ENCODE data around the gene CC2D2B.

Gene CC2D2B

GRCh38 chr10:96022739-96023138 is 115.0 kb downstream of the CC2D2B start:
- Histone ChIP-seq H3K9ac (ENCODE audit: low read length) (no peak overlapping the region), H3K27me3 (ENCODE audit: control insufficient read depth, insufficient read depth, low read length) (no peaks in the 10 kb centered on the region), H3K36me3 (ENCODE audit: control insufficient read depth, insufficient read depth, low read length) (no peaks in the 10 kb centered on the region), H3K9me3 (ENCODE audit: control insufficient read depth, insufficient read depth, low read depth, low read length) (no peaks in the 10 kb centered on the region), H3K27ac (ENCODE audit: low read depth, low read length) (no peak overlapping the region), H3K4me3 (ENCODE audit: low read depth, low read length) (no peak overlapping the region), H3K4me1 (ENCODE audit: control insufficient read depth, insufficient read depth, low read length) (no peaks in the 10 kb centered on the region)

- Histone ChIP-seq H3K4me1 (ENCODE audit: control insufficient read depth, insufficient read depth, low read length) (no peaks in the 10 kb centered on the region), H3K9ac (ENCODE audit: low read length) (no peak overlapping the region), H3K9me3 (ENCODE audit: control insufficient read depth, insufficient read depth, low read depth, low read length) (no peaks in the 10 kb centered on the region), H3K4me3 (ENCODE audit: low read depth, low read length) (no peak overlapping the region), H3K27me3 (ENCODE audit: control insufficient read depth, insufficient read depth, low read length) (no peaks in the 10 kb centered on the region), H3K27ac (ENCODE audit: low read depth, low read length) (no peak overlapping the region), H3K36me3 (ENCODE audit: control insufficient read depth, insufficient read depth, low read length) (no peaks in the 10 kb centered on the region)
Observed at GRCh38 chr10:96023168-96023567, 115.4 kb downstream of the CC2D2B start.

GRCh38 chr10:96025566-96025965 is 117.8 kb downstream of the CC2D2B start:
- no peaks in the 10 kb centered on the region for H3K36me3 ChIP-seq (ENCODE audit: control insufficient read depth, insufficient read depth, low read length)
- H3K27me3 ChIP-seq (ENCODE audit: control insufficient read depth, insufficient read depth, low read length) = no peaks in the 10 kb centered on the region
- H3K4me3 ChIP-seq (ENCODE audit: low read depth, low read length) = no peak overlapping the region
- H3K4me1 ChIP-seq (ENCODE audit: control insufficient read depth, insufficient read depth, low read length) = no peaks in the 10 kb centered on the region
- no peak overlapping the region for H3K9ac ChIP-seq (ENCODE audit: low read length)
- no peaks in the 10 kb centered on the region for H3K9me3 ChIP-seq (ENCODE audit: control insufficient read depth, insufficient read depth, low read depth, low read length)
- H3K27ac ChIP-seq (ENCODE audit: low read depth, low read length) = no peak overlapping the region

GRCh38 chr10:96034625-96035024 is 126.8 kb downstream of the CC2D2B start:
- no peaks in the 10 kb centered on the region for H3K36me3 ChIP-seq (ENCODE audit: control insufficient read depth, insufficient read depth, low read length)
- no peak overlapping the region for H3K9ac ChIP-seq (ENCODE audit: low read length)
- H3K27ac ChIP-seq (ENCODE audit: low read depth, low read length) = no peak overlapping the region
- H3K27me3 ChIP-seq (ENCODE audit: control insufficient read depth, insufficient read depth, low read length) = no peaks in the 10 kb centered on the region
- no peaks in the 10 kb centered on the region for H3K4me1 ChIP-seq (ENCODE audit: control insufficient read depth, insufficient read depth, low read length)
- no peaks in the 10 kb centered on the region for H3K9me3 ChIP-seq (ENCODE audit: control insufficient read depth, insufficient read depth, low read depth, low read length)
- H3K4me3 ChIP-seq (ENCODE audit: low read depth, low read length) = no peak overlapping the region

- Histone ChIP-seq H3K9ac (ENCODE audit: low read length) (no peak overlapping the region), H3K9me3 (ENCODE audit: control insufficient read depth, insufficient read depth, low read depth, low read length) (no peaks in the 10 kb centered on the region), H3K4me1 (ENCODE audit: control insufficient read depth, insufficient read depth, low read length) (no peaks in the 10 kb centered on the region), H3K27ac (ENCODE audit: low read depth, low read length) (no peak overlapping the region), H3K27me3 (ENCODE audit: control insufficient read depth, insufficient read depth, low read length) (peaks cover 9% of the 10 kb centered on the region), H3K36me3 (ENCODE audit: control insufficient read depth, insufficient read depth, low read length) (no peaks in the 10 kb centered on the region), H3K4me3 (ENCODE audit: low read depth, low read length) (no peak overlapping the region)
Observed at GRCh38 chr10:96038476-96039387, 131.0 kb downstream of the CC2D2B start.

- H3K27me3 ChIP-seq (ENCODE audit: control insufficient read depth, insufficient read depth, low read length) = peaks cover 9% of the 10 kb centered on the region
- H3K4me3 ChIP-seq (ENCODE audit: low read depth, low read length) = no peak overlapping the region
- H3K27ac ChIP-seq (ENCODE audit: low read depth, low read length) = no peak overlapping the region
- no peaks in the 10 kb centered on the region for H3K9me3 ChIP-seq (ENCODE audit: control insufficient read depth, insufficient read depth, low read depth, low read length)
- no peak overlapping the region for H3K9ac ChIP-seq (ENCODE audit: low read length)
- H3K4me1 ChIP-seq (ENCODE audit: control insufficient read depth, insufficient read depth, low read length) = peaks cover 6% of the 10 kb centered on the region
- peaks cover 3% of the 10 kb centered on the region; the same call in 1 of the 2 replicates for H3K36me3 ChIP-seq (ENCODE audit: control insufficient read depth, insufficient read depth, low read length)
Observed at GRCh38 chr10:96041146-96041545, 133.4 kb downstream of the CC2D2B start.

- H3K4me1 ChIP-seq (ENCODE audit: control insufficient read depth, insufficient read depth, low read length) = peaks cover 6% of the 10 kb centered on the region
- H3K9me3 ChIP-seq (ENCODE audit: control insufficient read depth, insufficient read depth, low read depth, low read length) = no peaks in the 10 kb centered on the region
- H3K4me3 ChIP-seq (ENCODE audit: low read depth, low read length) = peak within 1 kb of the TSS; percentile 77
- H3K36me3 ChIP-seq (ENCODE audit: control insufficient read depth, insufficient read depth, low read length) = peaks cover 21% of the 10 kb centered on the region
- peak within 1 kb of the TSS; percentile 96 for H3K9ac ChIP-seq (ENCODE audit: low read length)
- peaks cover 9% of the 10 kb centered on the region for H3K27me3 ChIP-seq (ENCODE audit: control insufficient read depth, insufficient read depth, low read length)
- peak within 1 kb of the TSS; percentile 90 for H3K27ac ChIP-seq (ENCODE audit: low read depth, low read length)
Observed at GRCh38 chr10:96043033-96043892, 135.5 kb downstream of the CC2D2B start, which contains the start of gene CCNJ. TSS of gene CCNJ (plus strand) at chr10:96043583. CDS start at chr10:96044394, 811 bp downstream.

GRCh38 chr10:96043893-96044715 is 136.3 kb downstream of the CC2D2B start:
- H3K27ac ChIP-seq (ENCODE audit: low read depth, low read length) = peak overlapping the region; percentile 90
- no peaks in the 10 kb centered on the region for H3K9me3 ChIP-seq (ENCODE audit: control insufficient read depth, insufficient read depth, low read depth, low read length)
- peak overlapping the region; percentile 77 for H3K4me3 ChIP-seq (ENCODE audit: low read depth, low read length)
- H3K4me1 ChIP-seq (ENCODE audit: control insufficient read depth, insufficient read depth, low read length) = peaks cover 6% of the 10 kb centered on the region
- peaks cover 28% of the 10 kb centered on the region for H3K36me3 ChIP-seq (ENCODE audit: control insufficient read depth, insufficient read depth, low read length)
- peak overlapping the region; percentile 96 for H3K9ac ChIP-seq (ENCODE audit: low read length)
- H3K27me3 ChIP-seq (ENCODE audit: control insufficient read depth, insufficient read depth, low read length) = peaks cover 9% of the 10 kb centered on the region

- H3K4me1 ChIP-seq (ENCODE audit: control insufficient read depth, insufficient read depth, low read length) = peaks cover 6% of the 10 kb centered on the region
- H3K36me3 ChIP-seq (ENCODE audit: control insufficient read depth, insufficient read depth, low read length) = peaks cover 30% of the 10 kb centered on the region
- H3K4me3 ChIP-seq (ENCODE audit: low read depth, low read length) = peak overlapping the region; percentile 77
- no peaks in the 10 kb centered on the region for H3K9me3 ChIP-seq (ENCODE audit: control insufficient read depth, insufficient read depth, low read depth, low read length)
- H3K9ac ChIP-seq (ENCODE audit: low read length) = peak overlapping the region; percentile 96
- peaks cover 9% of the 10 kb centered on the region for H3K27me3 ChIP-seq (ENCODE audit: control insufficient read depth, insufficient read depth, low read length)
- no peak overlapping the region for H3K27ac ChIP-seq (ENCODE audit: low read depth, low read length)
Observed at GRCh38 chr10:96044736-96045135, 137.0 kb downstream of the CC2D2B start.

- no peak overlapping the region for H3K9ac ChIP-seq (ENCODE audit: low read length)
- peaks cover 6% of the 10 kb centered on the region for H3K4me1 ChIP-seq (ENCODE audit: control insufficient read depth, insufficient read depth, low read length)
- peaks cover 9% of the 10 kb centered on the region for H3K27me3 ChIP-seq (ENCODE audit: control insufficient read depth, insufficient read depth, low read length)
- no peaks in the 10 kb centered on the region for H3K9me3 ChIP-seq (ENCODE audit: control insufficient read depth, insufficient read depth, low read depth, low read length)
- peaks cover 47% of the 10 kb centered on the region for H3K36me3 ChIP-seq (ENCODE audit: control insufficient read depth, insufficient read depth, low read length)
- H3K4me3 ChIP-seq (ENCODE audit: low read depth, low read length) = no peak overlapping the region
- no peak overlapping the region for H3K27ac ChIP-seq (ENCODE audit: low read depth, low read length)
Observed at GRCh38 chr10:96046546-96046945, 138.8 kb downstream of the CC2D2B start.

Measured in HUES6 (cell line).